ENCODE data around the gene TMEM179.

TMEM179 gene

DNA sequence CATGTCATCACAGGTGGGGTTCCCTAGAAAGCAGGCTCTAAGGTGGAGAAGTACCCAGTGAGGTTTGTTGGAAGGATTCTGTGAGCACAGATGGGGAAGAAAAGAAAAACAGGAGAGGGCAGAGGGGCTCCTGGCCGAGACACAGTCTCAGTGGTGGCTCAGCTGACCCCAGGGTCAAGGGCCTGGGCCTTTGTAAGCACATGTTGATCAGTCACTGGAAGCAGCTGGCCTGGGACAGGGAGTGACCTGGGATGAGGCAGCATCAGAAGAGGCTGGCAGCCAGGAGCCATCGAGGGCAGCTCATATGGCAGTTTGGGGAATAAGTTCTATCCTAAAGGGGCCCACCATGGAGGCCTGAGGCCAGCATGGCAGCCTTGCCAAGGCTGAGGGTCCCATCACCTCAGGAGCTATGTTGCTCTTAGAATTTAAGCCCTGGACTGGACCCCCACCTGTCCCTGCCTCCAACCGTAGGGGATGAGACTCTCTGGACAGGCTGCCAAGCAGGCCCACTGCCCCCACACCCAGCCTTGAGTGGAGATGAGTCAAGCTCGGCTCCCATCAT, 6.3 kb upstream of the TMEM179 start:
- H3K79me2 ChIP-seq (ENCODE audit: control insufficient read depth, insufficient read depth, low read length, unreplicated experiment), result no peaks in the 10 kb centered on the region
- no peak overlapping the region for H3K27ac ChIP-seq (ENCODE audit: low read depth, low read length)
- no peaks in the 10 kb centered on the region for H3K4me1 ChIP-seq (ENCODE audit: control insufficient read depth, insufficient read depth, low read length, unreplicated experiment)
- H3K27me3 ChIP-seq (ENCODE audit: insufficient read depth, low read length), result peaks cover 70% of the 10 kb centered on the region
- no peaks in the 10 kb centered on the region for H3K36me3 ChIP-seq (ENCODE audit: insufficient read depth, low read length)
- H3K4me3 ChIP-seq (ENCODE audit: low read depth, low read length), result no peak overlapping the region
- H2AFZ ChIP-seq (ENCODE audit: low read length, unreplicated experiment), result no peak overlapping the region

DNA sequence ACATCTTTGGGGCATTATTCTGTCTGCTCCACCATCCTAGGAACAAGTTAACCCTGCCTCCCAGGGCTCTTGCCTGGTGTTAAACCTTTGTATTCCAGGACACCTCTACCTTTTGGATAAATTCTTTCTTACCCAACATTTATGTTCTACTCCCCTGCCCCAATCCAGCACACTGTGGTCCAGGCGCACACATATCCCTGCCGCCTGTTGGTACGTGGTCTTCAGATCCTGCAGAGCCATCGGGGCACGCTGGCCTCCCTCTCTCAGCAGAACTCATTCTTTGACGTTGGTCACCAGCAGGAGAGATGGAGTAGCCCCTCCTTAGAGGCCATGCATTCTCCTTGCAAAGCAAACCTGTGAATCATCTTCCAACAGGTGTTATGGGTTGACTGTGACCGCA, 5.1 kb upstream of the TMEM179 start:
- Histone ChIP-seq H3K4me3 (ENCODE audit: low read depth, low read length) (no peak overlapping the region), H2AFZ (ENCODE audit: low read length, unreplicated experiment) (no peak overlapping the region), H3K27ac (ENCODE audit: low read depth, low read length) (no peak overlapping the region)

DNA sequence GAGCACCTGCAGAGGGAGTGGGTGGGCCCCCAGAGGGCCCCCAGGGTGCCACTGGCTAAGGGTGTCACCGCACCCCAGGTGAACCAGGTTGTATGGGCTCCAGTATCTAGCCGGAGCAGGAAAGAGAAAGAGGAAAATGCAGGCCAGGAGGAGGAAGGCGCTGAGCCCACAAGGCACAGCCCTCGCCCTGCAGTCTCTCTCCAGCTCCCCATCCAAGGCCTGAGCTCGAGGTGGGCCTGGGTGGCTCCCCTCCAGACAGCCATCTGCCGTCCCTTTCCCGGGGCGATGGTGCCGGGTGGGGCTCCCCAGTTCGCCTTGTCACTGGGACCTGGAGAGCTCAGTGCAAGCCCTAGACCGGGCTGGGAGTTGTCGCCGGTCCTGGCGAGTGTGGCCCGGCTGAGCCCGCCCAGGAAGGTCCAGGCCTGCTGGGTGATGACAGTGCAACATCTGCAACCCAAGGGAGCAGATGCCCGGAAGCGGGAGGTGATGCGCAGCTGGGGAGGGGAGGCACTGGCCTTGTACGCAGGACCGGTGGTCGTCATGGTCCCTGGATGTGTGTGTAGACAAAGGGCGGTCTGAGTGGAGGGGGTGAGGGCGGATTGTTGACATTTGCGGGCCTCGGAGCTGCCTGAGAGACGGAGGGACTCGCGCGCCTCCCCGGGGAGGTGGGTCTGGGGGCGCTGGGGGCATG, 716 bp downstream of the TMEM179 start:
- Histone ChIP-seq H3K27ac (ENCODE audit: low read depth, low read length) (no peak overlapping the region), H2AFZ (ENCODE audit: low read length, unreplicated experiment) (no peak overlapping the region), H3K36me3 (ENCODE audit: insufficient read depth, low read length) (no peaks in the 10 kb centered on the region), H3K79me2 (ENCODE audit: control insufficient read depth, insufficient read depth, low read length, unreplicated experiment) (no peaks in the 10 kb centered on the region), H3K4me3 (ENCODE audit: low read depth, low read length) (peak overlapping the region; percentile 72), H3K27me3 (ENCODE audit: insufficient read depth, low read length) (peaks cover 56% of the 10 kb centered on the region), H3K4me1 (ENCODE audit: control insufficient read depth, insufficient read depth, low read length, unreplicated experiment) (no peaks in the 10 kb centered on the region)

More for the DNA sequence above, 5.1 kb upstream of the TMEM179 start:
- H3K36me3 ChIP-seq (ENCODE audit: insufficient read depth, low read length), result no peaks in the 10 kb centered on the region
- peaks cover 74% of the 10 kb centered on the region for H3K27me3 ChIP-seq (ENCODE audit: insufficient read depth, low read length)
- H3K4me1 ChIP-seq (ENCODE audit: control insufficient read depth, insufficient read depth, low read length, unreplicated experiment), result no peaks in the 10 kb centered on the region
- H3K79me2 ChIP-seq (ENCODE audit: control insufficient read depth, insufficient read depth, low read length, unreplicated experiment), result no peaks in the 10 kb centered on the region

DNA sequence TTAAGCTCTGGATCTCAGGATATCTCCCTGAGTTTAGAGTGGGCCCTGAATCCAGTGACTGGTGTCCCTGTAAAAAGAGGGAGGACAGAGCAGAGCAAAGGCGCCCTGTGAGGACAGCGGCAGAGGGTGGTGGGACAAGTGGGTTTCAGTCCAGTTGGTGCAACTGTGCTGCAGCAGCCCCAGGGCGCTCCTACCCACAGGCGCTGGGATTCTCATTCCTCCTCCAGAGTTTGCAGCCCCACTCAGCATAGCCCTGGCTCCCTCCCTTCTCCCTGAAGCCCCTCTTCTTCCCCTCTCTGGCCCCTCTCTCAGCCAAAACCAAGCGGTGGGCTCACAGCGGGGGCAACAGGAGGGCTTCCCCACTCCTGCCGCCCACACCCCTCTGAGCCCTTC, 1.6 kb downstream of the TMEM179 start:
- Histone ChIP-seq H3K27me3 (ENCODE audit: insufficient read depth, low read length) (peaks cover 46% of the 10 kb centered on the region), H3K4me1 (ENCODE audit: control insufficient read depth, insufficient read depth, low read length, unreplicated experiment) (no peaks in the 10 kb centered on the region), H3K4me3 (ENCODE audit: low read depth, low read length) (no peak overlapping the region), H3K27ac (ENCODE audit: low read depth, low read length) (no peak overlapping the region), H2AFZ (ENCODE audit: low read length, unreplicated experiment) (no peak overlapping the region), H3K36me3 (ENCODE audit: insufficient read depth, low read length) (no peaks in the 10 kb centered on the region), H3K79me2 (ENCODE audit: control insufficient read depth, insufficient read depth, low read length, unreplicated experiment) (no peaks in the 10 kb centered on the region)

DNA sequence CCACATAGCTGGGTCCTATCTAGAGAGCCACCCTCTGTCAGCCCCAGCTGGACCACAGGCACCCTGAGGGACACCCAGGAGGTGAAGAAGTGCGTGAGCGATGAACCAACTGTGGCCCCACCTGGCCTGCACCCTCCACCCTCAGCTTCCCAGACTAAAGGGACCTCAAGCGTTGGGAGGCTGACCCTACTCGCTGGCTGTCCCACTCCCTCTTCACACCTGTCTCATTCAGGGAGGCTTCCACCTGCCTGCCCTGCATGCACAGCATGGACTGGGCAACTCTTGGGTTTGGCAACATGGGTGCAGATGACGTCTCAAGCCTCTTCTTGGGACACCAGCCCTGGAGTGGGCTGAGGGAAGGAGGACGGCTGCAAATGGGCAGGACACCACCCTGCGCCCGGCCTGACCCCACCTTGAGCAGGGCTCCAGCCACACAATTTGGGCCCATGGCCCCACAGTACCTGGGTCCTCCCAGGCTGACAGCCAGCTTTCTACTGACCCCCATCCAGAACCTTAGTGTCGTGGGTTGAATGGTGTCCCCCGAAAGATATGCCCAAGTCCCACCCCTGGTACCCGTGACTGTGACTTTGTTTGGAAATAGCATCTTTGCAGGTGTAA, 2.1 kb downstream of the TMEM179 start:
- no peak overlapping the region for H2AFZ ChIP-seq (ENCODE audit: low read length, unreplicated experiment)
- H3K4me3 ChIP-seq (ENCODE audit: low read depth, low read length), result no peak overlapping the region
- no peaks in the 10 kb centered on the region for H3K79me2 ChIP-seq (ENCODE audit: control insufficient read depth, insufficient read depth, low read length, unreplicated experiment)
- H3K36me3 ChIP-seq (ENCODE audit: insufficient read depth, low read length), result no peaks in the 10 kb centered on the region
- H3K4me1 ChIP-seq (ENCODE audit: control insufficient read depth, insufficient read depth, low read length, unreplicated experiment), result no peaks in the 10 kb centered on the region
- peaks cover 41% of the 10 kb centered on the region for H3K27me3 ChIP-seq (ENCODE audit: insufficient read depth, low read length)
- no peak overlapping the region for H3K27ac ChIP-seq (ENCODE audit: low read depth, low read length)

DNA sequence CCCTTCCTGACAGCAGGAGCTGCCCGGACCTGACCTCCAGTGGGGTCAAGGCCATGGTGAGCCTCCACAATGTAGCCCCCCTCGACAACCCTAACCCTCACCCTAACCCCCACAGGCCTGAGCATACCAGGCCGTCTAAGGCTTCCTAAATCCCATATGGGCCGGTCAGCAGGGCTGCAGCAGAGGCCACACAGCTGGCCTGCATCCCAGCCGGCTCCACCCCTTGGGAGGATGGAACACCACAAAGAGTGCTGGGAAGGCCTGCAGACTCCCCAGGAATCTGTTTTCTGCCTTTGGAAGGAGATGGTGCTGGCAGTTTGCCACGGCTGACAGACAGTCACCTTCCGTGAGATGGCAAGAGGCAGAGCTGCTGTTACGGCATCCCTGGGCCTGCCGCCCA, 2.8 kb downstream of the TMEM179 start:
- Histone ChIP-seq H3K79me2 (ENCODE audit: control insufficient read depth, insufficient read depth, low read length, unreplicated experiment) (no peaks in the 10 kb centered on the region), H3K27ac (ENCODE audit: low read depth, low read length) (no peak overlapping the region), H3K4me3 (ENCODE audit: low read depth, low read length) (no peak overlapping the region), H3K4me1 (ENCODE audit: control insufficient read depth, insufficient read depth, low read length, unreplicated experiment) (no peaks in the 10 kb centered on the region), H3K36me3 (ENCODE audit: insufficient read depth, low read length) (no peaks in the 10 kb centered on the region), H3K27me3 (ENCODE audit: insufficient read depth, low read length) (peaks cover 35% of the 10 kb centered on the region), H2AFZ (ENCODE audit: low read length, unreplicated experiment) (no peak overlapping the region)

DNA sequence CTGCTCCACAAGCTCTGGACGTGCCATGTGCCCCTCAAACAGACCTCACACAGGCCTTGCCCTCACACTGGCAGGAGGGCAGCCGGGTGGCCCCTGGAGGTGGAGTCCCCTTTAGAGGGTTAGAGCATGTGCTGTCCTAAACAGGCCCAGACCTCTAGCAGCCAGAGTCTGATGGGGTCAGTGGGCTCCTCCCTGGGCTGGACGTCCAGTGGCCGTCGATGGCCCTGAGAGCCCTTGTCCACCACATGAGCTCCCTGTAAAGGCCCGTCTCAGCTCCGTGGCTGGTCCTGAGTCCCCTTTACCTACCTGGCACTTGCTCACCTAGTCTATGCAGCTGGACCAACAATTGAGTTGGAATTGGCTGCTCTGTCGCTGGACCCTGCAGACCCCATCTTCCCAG, 3.8 kb downstream of the TMEM179 start:
- Histone ChIP-seq H2AFZ (ENCODE audit: low read length, unreplicated experiment) (no peak overlapping the region), H3K4me1 (ENCODE audit: control insufficient read depth, insufficient read depth, low read length, unreplicated experiment) (no peaks in the 10 kb centered on the region), H3K27me3 (ENCODE audit: insufficient read depth, low read length) (peaks cover 28% of the 10 kb centered on the region), H3K36me3 (ENCODE audit: insufficient read depth, low read length) (no peaks in the 10 kb centered on the region), H3K4me3 (ENCODE audit: low read depth, low read length) (no peak overlapping the region), H3K79me2 (ENCODE audit: control insufficient read depth, insufficient read depth, low read length, unreplicated experiment) (no peaks in the 10 kb centered on the region), H3K27ac (ENCODE audit: low read depth, low read length) (no peak overlapping the region)

DNA sequence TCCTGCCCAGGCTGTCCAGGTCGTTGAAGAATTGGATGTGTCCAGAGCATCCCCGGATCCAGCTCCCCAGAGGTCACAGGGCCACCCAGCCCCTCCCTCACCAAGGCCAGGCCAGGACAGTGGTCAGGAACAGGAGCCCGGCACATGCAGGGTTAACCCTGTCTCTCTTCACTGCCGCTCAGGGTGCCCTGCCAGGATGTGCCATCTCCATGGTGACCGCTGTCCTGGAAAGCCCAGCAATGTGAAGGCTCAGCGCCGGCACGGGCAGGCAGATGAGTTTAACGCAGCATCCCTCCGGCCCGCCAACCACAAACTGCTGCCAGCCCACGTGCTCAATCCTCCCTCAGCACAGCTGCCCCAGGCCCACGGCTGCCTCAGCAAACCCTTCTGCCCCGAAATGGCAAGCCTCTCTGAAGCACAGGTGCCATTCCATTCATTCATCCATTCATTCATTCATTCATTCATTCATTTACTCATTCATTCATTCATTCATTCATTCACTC, 4.4 kb downstream of the TMEM179 start:
- Histone ChIP-seq H3K4me3 (ENCODE audit: low read depth, low read length) (no peak overlapping the region), H3K4me1 (ENCODE audit: control insufficient read depth, insufficient read depth, low read length, unreplicated experiment) (no peaks in the 10 kb centered on the region), H3K36me3 (ENCODE audit: insufficient read depth, low read length) (no peaks in the 10 kb centered on the region), H2AFZ (ENCODE audit: low read length, unreplicated experiment) (no peak overlapping the region), H3K79me2 (ENCODE audit: control insufficient read depth, insufficient read depth, low read length, unreplicated experiment) (no peaks in the 10 kb centered on the region), H3K27ac (ENCODE audit: low read depth, low read length) (no peak overlapping the region), H3K27me3 (ENCODE audit: insufficient read depth, low read length) (peaks cover 22% of the 10 kb centered on the region)

DNA sequence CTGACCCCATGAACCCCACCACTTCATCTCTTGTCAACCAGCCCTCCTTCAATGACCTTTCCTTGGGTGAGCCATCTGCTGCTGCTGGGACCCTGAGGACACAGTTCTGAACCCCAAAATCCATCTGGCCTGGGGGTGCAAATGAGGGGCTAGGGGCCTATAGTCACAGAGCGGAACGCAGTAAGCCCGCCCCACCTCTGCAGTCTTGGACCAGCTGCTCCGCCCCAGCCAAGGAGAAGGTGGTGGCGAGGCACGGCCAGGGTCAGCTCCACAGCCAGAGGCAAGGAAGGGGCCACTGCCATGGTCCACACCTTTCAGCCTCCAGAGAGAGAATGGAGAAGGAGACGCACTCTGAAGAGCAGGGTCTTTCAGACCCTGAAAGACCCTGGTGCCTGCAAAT, 5.1 kb downstream of the TMEM179 start:
- Histone ChIP-seq H3K36me3 (ENCODE audit: insufficient read depth, low read length) (no peaks in the 10 kb centered on the region), H3K79me2 (ENCODE audit: control insufficient read depth, insufficient read depth, low read length, unreplicated experiment) (no peaks in the 10 kb centered on the region), H3K4me3 (ENCODE audit: low read depth, low read length) (no peak overlapping the region), H2AFZ (ENCODE audit: low read length, unreplicated experiment) (no peak overlapping the region), H3K4me1 (ENCODE audit: control insufficient read depth, insufficient read depth, low read length, unreplicated experiment) (no peaks in the 10 kb centered on the region), H3K27me3 (ENCODE audit: insufficient read depth, low read length) (peaks cover 16% of the 10 kb centered on the region), H3K27ac (ENCODE audit: low read depth, low read length) (no peak overlapping the region)

DNA sequence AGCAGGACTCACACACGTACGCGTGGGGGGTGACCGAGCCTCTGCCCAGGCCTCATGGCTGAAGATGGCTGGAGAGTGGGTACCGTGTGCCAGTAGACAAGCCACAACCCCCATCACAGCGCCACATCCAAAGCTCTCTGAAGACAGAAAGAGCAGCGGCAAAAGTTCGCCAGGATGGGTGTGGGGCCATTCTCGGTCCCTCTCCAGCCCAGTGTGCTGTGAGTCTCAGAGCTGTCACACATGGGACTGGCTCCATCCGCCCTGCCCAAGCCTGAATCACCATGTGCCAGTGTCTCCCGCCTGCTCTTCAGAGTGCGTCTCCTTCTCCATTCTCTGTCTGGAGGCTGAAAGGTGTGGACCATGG, 5.7 kb downstream of the TMEM179 start:
- H3K27ac ChIP-seq (ENCODE audit: low read depth, low read length), result no peak overlapping the region

More for the DNA sequence above, 5.7 kb downstream of the TMEM179 start:
- H3K4me3 ChIP-seq (ENCODE audit: low read depth, low read length), result no peak overlapping the region
- no peaks in the 10 kb centered on the region for H3K79me2 ChIP-seq (ENCODE audit: control insufficient read depth, insufficient read depth, low read length, unreplicated experiment)
- H3K27me3 ChIP-seq (ENCODE audit: insufficient read depth, low read length), result peaks cover 11% of the 10 kb centered on the region
- H3K36me3 ChIP-seq (ENCODE audit: insufficient read depth, low read length), result no peaks in the 10 kb centered on the region
- H3K4me1 ChIP-seq (ENCODE audit: control insufficient read depth, insufficient read depth, low read length, unreplicated experiment), result no peaks in the 10 kb centered on the region
- H2AFZ ChIP-seq (ENCODE audit: low read length, unreplicated experiment), result no peak overlapping the region
